A549 (cell line): Measurements from ENCODE around the gene UNC119B.

ENCODE experiments used
- CEBPB ChIP-seq, 2 experiments: fragments of >200 bp in 1 of 2; sonication (Bioruptor Twin) in 1 of 2; formaldehyde crosslinking in 1 of 2; IDR thresholded peaks; 2 replicates each; pipeline ENCODE4 v1.6.1; 2012 to 2016
- CHD4 ChIP-seq: fragments of 200-600 bp; sonication (generic); IDR thresholded peaks from 2 replicates; pipeline ENCODE4 v1.6.1; 2016; ENCODE audit warnings: antibody characterized with exemption, mild to moderate bottlenecking, borderline replicate concordance
- KDM1A ChIP-seq: fragments of 200-600 bp; sonication (generic); IDR thresholded peaks from 2 replicates; pipeline ENCODE4 v1.6.1; 2016; ENCODE audit warnings: low read depth, mild to moderate bottlenecking
- MAZ ChIP-seq: fragments of 150-350 bp; IDR thresholded peaks from 2 replicates; pipeline ENCODE4 v1.6.1; 2014; ENCODE audit warnings: antibody characterized with exemption, low read depth, low read length, borderline replicate concordance
- MYC ChIP-seq: IDR thresholded peaks from 2 replicates; pipeline ENCODE4 v1.6.1; 2012; ENCODE audit warnings: mild to moderate bottlenecking, inconsistent platforms, low read length, improper control_type of control experiment, borderline replicate concordance
- POLR2A ChIP-seq: IDR thresholded peaks from 2 replicates; pipeline ENCODE4 v1.6.1; 2012; ENCODE audit warnings: mild to moderate bottlenecking, low read length
- RCOR1 ChIP-seq: fragments of 150-350 bp; IDR thresholded peaks from 2 replicates; pipeline ENCODE4 v1.6.1; 2014; ENCODE audit warnings: antibody characterized with exemption, low read length, low read depth
- TF ChIP-seq, protein P1 (sequence below): fragments of >200 bp; sonication (Bioruptor Twin); formaldehyde crosslinking; IDR thresholded peaks from 3 replicates; pipeline ENCODE4 v1.5.1; 2016
- TF ChIP-seq, protein P2 (sequence below): fragments of 150-350 bp; IDR thresholded peaks from 2 replicates; pipeline ENCODE4 v1.6.1; 2014; ENCODE audit warnings: low read depth, mild to moderate bottlenecking, low read length
- TF ChIP-seq, protein P3 (sequence below): fragments of 450-650 bp; IDR thresholded peaks from 2 replicates; pipeline ENCODE4 v1.6.1; 2014; ENCODE audit warnings: antibody characterized with exemption
- TF ChIP-seq, protein P4 (sequence below): IDR thresholded peaks from 2 replicates; pipeline ENCODE4 v1.6.1; 2012

GRCh38 chr12:120725151-120725658 is 14.9 kb downstream of the UNC119B start:
- TF ChIP-seq CHD4 = no peak
- TF ChIP-seq MAZ = no peak
- TF ChIP-seq, protein P1, sequence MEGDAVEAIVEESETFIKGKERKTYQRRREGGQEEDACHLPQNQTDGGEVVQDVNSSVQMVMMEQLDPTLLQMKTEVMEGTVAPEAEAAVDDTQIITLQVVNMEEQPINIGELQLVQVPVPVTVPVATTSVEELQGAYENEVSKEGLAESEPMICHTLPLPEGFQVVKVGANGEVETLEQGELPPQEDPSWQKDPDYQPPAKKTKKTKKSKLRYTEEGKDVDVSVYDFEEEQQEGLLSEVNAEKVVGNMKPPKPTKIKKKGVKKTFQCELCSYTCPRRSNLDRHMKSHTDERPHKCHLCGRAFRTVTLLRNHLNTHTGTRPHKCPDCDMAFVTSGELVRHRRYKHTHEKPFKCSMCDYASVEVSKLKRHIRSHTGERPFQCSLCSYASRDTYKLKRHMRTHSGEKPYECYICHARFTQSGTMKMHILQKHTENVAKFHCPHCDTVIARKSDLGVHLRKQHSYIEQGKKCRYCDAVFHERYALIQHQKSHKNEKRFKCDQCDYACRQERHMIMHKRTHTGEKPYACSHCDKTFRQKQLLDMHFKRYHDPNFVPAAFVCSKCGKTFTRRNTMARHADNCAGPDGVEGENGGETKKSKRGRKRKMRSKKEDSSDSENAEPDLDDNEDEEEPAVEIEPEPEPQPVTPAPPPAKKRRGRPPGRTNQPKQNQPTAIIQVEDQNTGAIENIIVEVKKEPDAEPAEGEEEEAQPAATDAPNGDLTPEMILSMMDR = no peak
- TF ChIP-seq KDM1A = no peak
- no peak for TF ChIP-seq POLR2A
- TF ChIP-seq CEBPB (IDR thresholded peaks at IDR 0.05) = no peak
- TF ChIP-seq, protein P2, sequence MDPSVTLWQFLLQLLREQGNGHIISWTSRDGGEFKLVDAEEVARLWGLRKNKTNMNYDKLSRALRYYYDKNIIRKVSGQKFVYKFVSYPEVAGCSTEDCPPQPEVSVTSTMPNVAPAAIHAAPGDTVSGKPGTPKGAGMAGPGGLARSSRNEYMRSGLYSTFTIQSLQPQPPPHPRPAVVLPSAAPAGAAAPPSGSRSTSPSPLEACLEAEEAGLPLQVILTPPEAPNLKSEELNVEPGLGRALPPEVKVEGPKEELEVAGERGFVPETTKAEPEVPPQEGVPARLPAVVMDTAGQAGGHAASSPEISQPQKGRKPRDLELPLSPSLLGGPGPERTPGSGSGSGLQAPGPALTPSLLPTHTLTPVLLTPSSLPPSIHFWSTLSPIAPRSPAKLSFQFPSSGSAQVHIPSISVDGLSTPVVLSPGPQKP = no peak
- TF ChIP-seq, protein P3, sequence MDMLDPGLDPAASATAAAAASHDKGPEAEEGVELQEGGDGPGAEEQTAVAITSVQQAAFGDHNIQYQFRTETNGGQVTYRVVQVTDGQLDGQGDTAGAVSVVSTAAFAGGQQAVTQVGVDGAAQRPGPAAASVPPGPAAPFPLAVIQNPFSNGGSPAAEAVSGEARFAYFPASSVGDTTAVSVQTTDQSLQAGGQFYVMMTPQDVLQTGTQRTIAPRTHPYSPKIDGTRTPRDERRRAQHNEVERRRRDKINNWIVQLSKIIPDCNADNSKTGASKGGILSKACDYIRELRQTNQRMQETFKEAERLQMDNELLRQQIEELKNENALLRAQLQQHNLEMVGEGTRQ = no peak
- TF ChIP-seq, protein P4, sequence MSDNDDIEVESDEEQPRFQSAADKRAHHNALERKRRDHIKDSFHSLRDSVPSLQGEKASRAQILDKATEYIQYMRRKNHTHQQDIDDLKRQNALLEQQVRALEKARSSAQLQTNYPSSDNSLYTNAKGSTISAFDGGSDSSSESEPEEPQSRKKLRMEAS = no peak
- TF ChIP-seq RCOR1 = no peak
- no peak for TF ChIP-seq MYC
